PC-9 (cell line): Measurements from ENCODE around the gene GPR152. TPM values are rescaled to one million over a fixed set of nuclear protein-coding genes. Genes with fewer than 3 reads are reported as not detected.

ENCODE experiments used
- BruUV-seq: library from RNA; stranded (reverse); fragments of 400-500 nt; replicated peaks from 2 replicates; lab custom pipeline; 2021; lab: Mats Ljungman, UMichigan
- CTCF ChIA-PET: fragments of 300-600 bp; sonication (Branson Sonifier 250); formaldehyde crosslinking; loops from one replicate; lab custom pipeline; 2022; ENCODE audit warnings: antibody characterized with exemption; lab: Charles Lee
- POLR2A ChIA-PET: fragments of 300-600 bp; sonication (Branson Sonifier 250); formaldehyde crosslinking; loops from one replicate; lab custom pipeline; 2022; ENCODE audit warnings: antibody characterized with exemption; ENCODE audit not compliant: unreplicated experiment; lab: Charles Lee
- DNase-seq, 2 experiments: peaks; one replicate each; pipeline versions ENCODE4 v3.0.0 to v3.0.0-alpha.2; 2015 to 2022; ENCODE audit warnings: mixed read lengths in 1 of 2
- H2AFZ ChIP-seq: fragments of 200-600 bp; sonication (generic); 2 replicates; pipeline ENCODE4 v1.8.1; 2017; ENCODE audit warnings: antibody characterized with exemption
- H3F3A ChIP-seq: fragments of 200-600 bp; sonication (generic); 2 replicates; pipeline ENCODE4 v1.8.1; 2017; ENCODE audit warnings: antibody characterized with exemption, mild to moderate bottlenecking, low read depth; ENCODE audit not compliant: insufficient read depth
- H3K27ac ChIP-seq: fragments of 200-600 bp; sonication (generic); 2 replicates; pipeline ENCODE4 v1.6.1; 2016; ENCODE audit warnings: mixed run types
- H3K27me3 ChIP-seq: fragments of 200-600 bp; sonication (generic); 2 replicates; pipeline ENCODE4 v1.6.1; 2016; ENCODE audit warnings: low read depth, mixed run types; ENCODE audit not compliant: insufficient read depth
- H3K36me3 ChIP-seq: fragments of 200-600 bp; sonication (generic); 2 replicates; pipeline ENCODE4 v1.6.1; 2016; ENCODE audit warnings: low read depth, mixed run types
- H3K4me1 ChIP-seq: fragments of 200-600 bp; sonication (generic); replicated peaks from 2 replicates; pipeline ENCODE4 v1.6.1; 2016; ENCODE audit warnings: mixed run types; ENCODE audit not compliant: insufficient read depth
- H3K4me2 ChIP-seq: fragments of 200-600 bp; sonication (generic); 2 replicates; pipeline ENCODE4 v1.6.1; 2017; ENCODE audit warnings: mixed run types
- H3K4me3 ChIP-seq: fragments of 200-600 bp; sonication (generic); 2 replicates; pipeline ENCODE4 v1.6.1; 2016; ENCODE audit warnings: mixed run types
- H3K79me2 ChIP-seq: fragments of 200-600 bp; sonication (generic); 2 replicates; pipeline ENCODE4 v1.6.1; 2017; ENCODE audit warnings: low read depth, mixed run types
- H3K9me2 ChIP-seq: fragments of 200-600 bp; sonication (generic); 2 replicates; pipeline ENCODE4 v1.8.1; 2017; ENCODE audit warnings: mild to moderate bottlenecking; ENCODE audit not compliant: insufficient read depth
- H3K9me3 ChIP-seq: fragments of 200-600 bp; sonication (generic); 2 replicates; pipeline ENCODE4 v1.8.1; 2016; ENCODE audit warnings: low read depth; ENCODE audit not compliant: insufficient read depth
- H4K20me1 ChIP-seq: fragments of 200-600 bp; sonication (generic); 2 replicates; pipeline ENCODE4 v1.8.1; 2017; ENCODE audit not compliant: insufficient read depth
- EZH2 ChIP-seq: fragments of 200-600 bp; sonication (generic); IDR thresholded peaks from 2 replicates; pipeline ENCODE4 v1.8.0; 2017; ENCODE audit warnings: antibody characterized with exemption, low read depth
- intact Hi-C: fragments of 100-400 bp; cut with micrococcal nuclease; formaldehyde crosslinking; loops from one replicate; pipeline ENCODE4 v1.10.0; 2022; ENCODE audit not compliant: unreplicated experiment
- total RNA-seq: library from RNA; stranded (reverse); gene quantifications from 2 replicates; pipeline ENCODE4 v1.2.3, GENCODE V29; 2021
- TF ChIP-seq, protein P1 (sequence below): fragments of 200-600 bp; sonication (generic); conservative IDR thresholded peaks from 2 replicates; pipeline ENCODE4 v1.6.1; 2017; ENCODE audit warnings: mixed run types, antibody characterized with exemption, mild to moderate bottlenecking, moderate library complexity

The GPR152 gene
- total RNA-seq, 1 experiment from 2014 or later, result not detected

DNA sequence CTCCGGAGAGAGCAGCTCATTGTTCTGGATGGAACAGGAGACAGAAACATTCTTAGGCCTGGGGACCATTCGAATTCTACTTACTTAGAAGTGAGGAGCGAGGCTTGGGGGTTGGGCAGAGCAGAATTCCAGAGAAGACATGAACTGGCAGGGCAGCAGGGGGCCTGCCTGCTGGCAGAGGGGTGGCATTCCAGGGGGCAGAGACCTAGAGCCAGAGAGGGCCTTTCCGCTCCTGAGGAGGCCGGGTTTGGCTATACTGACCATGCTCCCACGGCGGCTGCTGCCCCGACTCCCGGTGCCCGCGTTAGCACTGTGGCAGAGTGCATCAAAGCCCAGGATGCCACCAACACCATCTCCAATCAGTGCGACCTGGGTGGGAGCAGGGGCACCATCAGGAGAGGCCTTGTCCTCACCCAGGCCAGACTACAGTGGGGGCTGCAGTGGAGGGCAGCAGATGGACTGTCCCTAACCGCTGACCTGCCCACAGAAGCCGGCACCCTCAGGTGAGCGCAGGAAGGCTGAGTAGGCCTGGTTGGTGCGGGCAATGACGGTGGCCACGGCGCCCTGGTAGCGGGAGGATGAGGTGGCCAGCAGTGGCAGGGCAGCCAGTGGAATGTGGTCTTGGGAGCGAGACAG lies 45.2 kb upstream of the GPR152 start:
- Histone ChIP-seq H2AFZ (no peak overlapping the region), H3K9me3 (no peaks in the 10 kb centered on the region), H3K9me2 (no peaks in the 10 kb centered on the region), H3K4me1 (peaks cover 1% of the 10 kb centered on the region; the same call in 1 of the 2 replicates), H3F3A (peaks cover 14% of the 10 kb centered on the region; the same call in 1 of the 2 replicates), H3K36me3 (peaks cover 7% of the 10 kb centered on the region; the same call in 1 of the 2 replicates), H3K4me2 (no peak overlapping the region), H3K27ac (no peak overlapping the region), H3K27me3 (no peaks in the 10 kb centered on the region), H3K4me3 (no peak overlapping the region), H3K79me2 (peaks cover 7% of the 10 kb centered on the region), H4K20me1 (0 out of 2 replicates have a peak, but pooled peaks cover 1% of the 10 kb centered on the region)
- no peak for DNase-seq
- TF ChIP-seq, protein P1, sequence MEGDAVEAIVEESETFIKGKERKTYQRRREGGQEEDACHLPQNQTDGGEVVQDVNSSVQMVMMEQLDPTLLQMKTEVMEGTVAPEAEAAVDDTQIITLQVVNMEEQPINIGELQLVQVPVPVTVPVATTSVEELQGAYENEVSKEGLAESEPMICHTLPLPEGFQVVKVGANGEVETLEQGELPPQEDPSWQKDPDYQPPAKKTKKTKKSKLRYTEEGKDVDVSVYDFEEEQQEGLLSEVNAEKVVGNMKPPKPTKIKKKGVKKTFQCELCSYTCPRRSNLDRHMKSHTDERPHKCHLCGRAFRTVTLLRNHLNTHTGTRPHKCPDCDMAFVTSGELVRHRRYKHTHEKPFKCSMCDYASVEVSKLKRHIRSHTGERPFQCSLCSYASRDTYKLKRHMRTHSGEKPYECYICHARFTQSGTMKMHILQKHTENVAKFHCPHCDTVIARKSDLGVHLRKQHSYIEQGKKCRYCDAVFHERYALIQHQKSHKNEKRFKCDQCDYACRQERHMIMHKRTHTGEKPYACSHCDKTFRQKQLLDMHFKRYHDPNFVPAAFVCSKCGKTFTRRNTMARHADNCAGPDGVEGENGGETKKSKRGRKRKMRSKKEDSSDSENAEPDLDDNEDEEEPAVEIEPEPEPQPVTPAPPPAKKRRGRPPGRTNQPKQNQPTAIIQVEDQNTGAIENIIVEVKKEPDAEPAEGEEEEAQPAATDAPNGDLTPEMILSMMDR, result no peak
- TF ChIP-seq EZH2, result no peak
- no TSS peak for BruUV-seq
- intact Hi-C loops, result no loop called here
- ChIA-PET POLR2A (no interaction called here), CTCF (no interaction called here)

DNA sequence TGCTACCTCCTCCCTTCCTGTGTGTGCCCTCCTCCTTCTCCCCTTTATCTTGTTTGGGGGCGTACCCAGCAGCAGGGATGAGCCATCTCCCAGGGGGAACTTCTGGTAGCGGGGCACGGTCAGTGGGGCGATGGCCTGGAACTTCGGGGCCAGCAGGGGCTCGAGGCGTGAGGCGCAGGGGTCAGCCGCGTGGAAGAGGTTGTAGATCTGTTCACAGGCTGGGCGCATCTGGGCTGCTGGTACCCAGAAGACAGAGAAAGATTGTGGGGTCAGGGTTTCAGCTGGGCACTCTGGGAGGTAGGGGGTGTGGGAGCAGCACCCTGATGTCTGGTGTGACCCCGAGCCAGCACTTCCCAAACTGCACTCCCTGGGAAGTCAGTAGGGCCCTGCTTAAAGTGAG lies 43.6 kb upstream of the GPR152 start:
- intact Hi-C loops, result no loop called here
- no TSS peak for BruUV-seq
- DNase-seq, result no peak
- Histone ChIP-seq H3K27ac (no peak overlapping the region), H2AFZ (no peak overlapping the region), H3K27me3 (no peaks in the 10 kb centered on the region), H3K4me3 (no peak overlapping the region), H3F3A (peaks cover 13% of the 10 kb centered on the region; the same call in 1 of the 2 replicates), H3K9me2 (no peaks in the 10 kb centered on the region), H3K79me2 (no peaks in the 10 kb centered on the region), H3K9me3 (no peaks in the 10 kb centered on the region), H3K36me3 (peaks cover 6% of the 10 kb centered on the region; the same call in 1 of the 2 replicates), H3K4me1 (no peaks in the 10 kb centered on the region), H4K20me1 (0 out of 2 replicates have a peak, but pooled peaks cover 5% of the 10 kb centered on the region), H3K4me2 (no peak overlapping the region)
- ChIA-PET POLR2A (no interaction called here), CTCF (interaction anchor here (0.6 kb wide), 1 partner anchor 94 kb away, joined by 5 read pairs; the partner anchor contains the start of gene PPP1CA)
- TF ChIP-seq EZH2, result no peak
- TF ChIP-seq, protein P1, result no peak

DNA sequence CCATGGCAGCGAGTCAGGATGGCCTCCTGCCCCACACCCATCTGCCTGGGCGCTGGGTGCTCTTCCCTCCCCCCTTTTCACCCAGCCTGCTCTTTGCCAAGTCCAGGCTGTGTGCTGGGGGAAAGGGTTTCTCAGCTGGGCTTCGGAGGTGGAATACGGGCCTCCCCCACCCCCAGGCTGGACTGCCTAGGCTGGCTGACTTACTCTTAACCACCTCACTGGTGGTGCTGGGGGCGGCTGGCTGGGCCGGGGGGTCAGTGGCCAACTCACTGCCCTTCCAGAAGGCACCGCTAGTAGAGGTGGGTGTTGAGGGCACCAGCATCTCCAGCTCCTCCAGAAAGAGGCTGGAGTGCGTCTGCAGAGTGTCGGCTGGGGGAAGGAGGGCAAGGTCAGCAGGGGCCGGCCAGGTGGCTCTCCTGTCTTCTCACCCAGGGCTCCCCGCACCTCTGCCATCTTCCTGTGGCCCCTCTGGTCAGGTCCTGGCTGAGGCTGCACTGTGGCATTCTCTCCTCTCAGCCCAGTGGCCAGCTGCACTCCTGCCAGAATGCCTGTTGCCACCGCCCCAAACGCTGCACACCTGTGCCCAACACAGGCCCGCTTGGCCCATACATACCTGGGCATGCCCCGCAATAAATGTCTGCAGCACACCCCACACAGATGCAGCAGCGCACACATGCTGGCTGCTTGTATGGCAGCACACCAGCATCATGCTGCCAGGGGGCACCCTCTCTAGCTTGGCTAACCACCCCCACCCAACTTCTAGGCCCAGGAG lies 42.9 kb upstream of the GPR152 start:
- H3F3A ChIP-seq, result peaks cover 13% of the 10 kb centered on the region; the same call in 1 of the 2 replicates
- no peaks in the 10 kb centered on the region for H3K9me3 ChIP-seq
- H3K27ac ChIP-seq, result no peak overlapping the region
- H3K4me2 ChIP-seq, result no peak overlapping the region
- H2AFZ ChIP-seq, result no peak overlapping the region
- no TSS peak for BruUV-seq
- no peak overlapping the region for H3K4me3 ChIP-seq
- POLR2A ChIA-PET, result no interaction called here
- H3K36me3 ChIP-seq, result no peaks in the 10 kb centered on the region; the same call in 1 of the 2 replicates
- CTCF ChIA-PET, result no interaction called here
- 0 out of 2 replicates have a peak, but pooled peaks cover 5% of the 10 kb centered on the region for H4K20me1 ChIP-seq
- H3K79me2 ChIP-seq, result no peaks in the 10 kb centered on the region
- TF ChIP-seq, protein P1, result no peak
- no peak for TF ChIP-seq EZH2
- H3K9me2 ChIP-seq, result no peaks in the 10 kb centered on the region
- no peaks in the 10 kb centered on the region for H3K27me3 ChIP-seq
- no peak for DNase-seq
- no peaks in the 10 kb centered on the region for H3K4me1 ChIP-seq
- intact Hi-C loops, result no loop called here
